K562 (cell line): ENCODE measurements around the gene SPIRE1. TPM values are rescaled to one million over a fixed set of nuclear protein-coding genes. Genes with fewer than 3 reads are reported as not detected.

Experiments used
- ARNT ChIP-seq, 2 experiments: fragments of 450-650 bp; IDR thresholded peaks; 2 replicates each; pipeline ENCODE4 v1.6.1; 2016; ENCODE audit warnings: mild to moderate bottlenecking in 1 of 2
- CBX8 ChIP-seq: fragments of 200-600 bp; sonication (generic); IDR thresholded peaks from 2 replicates; pipeline ENCODE4 v1.6.1; 2012; ENCODE audit warnings: borderline replicate concordance, mixed run types, low read depth, mild to moderate bottlenecking, moderate library complexity, mixed read lengths, low read length, control low read depth, inconsistent platforms; ENCODE audit not compliant: poor library complexity, severe bottlenecking; ENCODE audit errors: extremely low read depth
- FOXA1 ChIP-seq: fragments of 450-650 bp; IDR thresholded peaks from 2 replicates; pipeline ENCODE4 v1.6.1; 2016; ENCODE audit warnings: mild to moderate bottlenecking, borderline replicate concordance
- FOXA3 ChIP-seq, 2 experiments: fragments of 450-650 bp in 1 of 2; sonication (generic) in 1 of 2; formaldehyde crosslinking; IDR thresholded peaks in 1 of 2; conservative IDR thresholded peaks in 1 of 2; 2 replicates each; pipeline versions ENCODE4 v1.4.0 to v1.8.0; 2020 to 2022; ENCODE audit warnings: mild to moderate bottlenecking in 2 of 2, missing genetic modification reagents in 1 of 2
- NCOA1 ChIP-seq: fragments of 450-650 bp; IDR thresholded peaks from 2 replicates; pipeline ENCODE4 v1.6.1; 2016; ENCODE audit warnings: low read depth
- NFIC ChIP-seq: fragments of 450-650 bp; IDR thresholded peaks from 2 replicates; pipeline ENCODE4 v1.6.1; 2017; ENCODE audit warnings: mild to moderate bottlenecking, inconsistent platforms
- POLR2H ChIP-seq: IDR thresholded peaks from 2 replicates; pipeline ENCODE4 v1.6.1; 2016; ENCODE audit warnings: missing genetic modification characterization, low read depth, mild to moderate bottlenecking, control low read depth, missing compliant biosample characterization, moderate library complexity
- POLR3G ChIP-seq: IDR thresholded peaks from 2 replicates; pipeline ENCODE4 v1.6.1; 2011; ENCODE audit not compliant: insufficient read length, insufficient replicate concordance; ENCODE audit errors: extremely low read depth
- PYGO2 ChIP-seq: fragments of 450-650 bp; IDR thresholded peaks from 2 replicates; pipeline ENCODE4 v1.6.1; 2016; ENCODE audit warnings: mild to moderate bottlenecking, missing genetic modification characterization, moderate library complexity, missing compliant biosample characterization
- RBFOX2 ChIP-seq: fragments of 200-400 bp; formaldehyde crosslinking; IDR thresholded peaks from 2 replicates; pipeline ENCODE4 v1.6.1; 2017; ENCODE audit warnings: low read depth, mild to moderate bottlenecking, low read length, moderate library complexity
- SRSF9 ChIP-seq: fragments of 200-400 bp; formaldehyde crosslinking; IDR thresholded peaks from 2 replicates; pipeline ENCODE4 v1.6.1; 2017; ENCODE audit warnings: low read depth, low read length, borderline replicate concordance
- YY1 ChIP-seq, 3 experiments: IDR thresholded peaks; 2 replicates each; pipeline ENCODE4 v1.6.1; 2011; ENCODE audit warnings: low read length in 2 of 3, mild to moderate bottlenecking in 2 of 3, moderate library complexity in 2 of 3, borderline replicate concordance in 1 of 3, control low read depth in 1 of 3, low read depth in 1 of 3; ENCODE audit not compliant: insufficient read depth in 3 of 3, insufficient replicate concordance in 2 of 3, control insufficient read depth in 1 of 3, insufficient read length in 1 of 3; ENCODE audit errors: extremely low read depth in 1 of 3
- ZBTB7A ChIP-seq: IDR thresholded peaks from 2 replicates; pipeline ENCODE4 v1.6.1; 2011; ENCODE audit warnings: low read depth, mild to moderate bottlenecking, low read length, moderate library complexity, borderline replicate concordance; ENCODE audit not compliant: control insufficient read depth
- ZBTB8A ChIP-seq: fragments of 450-650 bp; IDR thresholded peaks from 2 replicates; pipeline ENCODE4 v1.6.1; 2018; ENCODE audit warnings: mild to moderate bottlenecking, moderate library complexity; ENCODE audit not compliant: partially characterized antibody
- polyA plus RNA-seq, 8 experiments: library from polyadenylated mRNA; depleted of rRNA in 4 of 8; stranded (reverse) in 5 of 8; unstranded in 3 of 8; fragments of >200 nt; fragmentation: Nextera tagmentation in 2 of 8; fragmentation: Illumina TruSeq in 1 of 8; extraction: Ambion mirVana in 2 of 8; extraction: Trizol in 1 of 8; gene quantifications; 2 replicates each; pipeline versions ENCODE4 v1.2.1 to v1.2.3, GENCODE V29; 2011 to 2014; ENCODE audit warnings: inconsistent platforms in 1 of 8, missing spikeins in 1 of 8
- total RNA-seq, 7 experiments: library from RNA; depleted of rRNA in 6 of 7; stranded (reverse); fragments of >200 nt in 6 of 7; fragmentation: Illumina TruSeq in 2 of 7; extraction: Trizol in 2 of 7; gene quantifications; 2 replicates each; pipeline versions ENCODE4 v1.2.1 to v1.2.3, GENCODE V29; 2011 to 2021; ENCODE audit warnings: low replicate concordance in 1 of 7
- TF ChIP-seq, protein P1 (sequence below), 2 experiments: IDR thresholded peaks; 2 replicates each; pipeline ENCODE4 v1.6.1; 2012; ENCODE audit warnings: improper control_type of control experiment in 2 of 2, low read depth in 2 of 2, low read length in 2 of 2, borderline replicate concordance in 1 of 2
- TF ChIP-seq, protein P2 (sequence below): sonication (generic); formaldehyde crosslinking; IDR thresholded peaks from 2 replicates; pipeline ENCODE4 v1.8.0; 2022; ENCODE audit warnings: mild to moderate bottlenecking, missing genetic modification reagents
- TF ChIP-seq, protein P3 (sequence below): IDR thresholded peaks from 2 replicates; pipeline ENCODE4 v1.6.1; 2014; ENCODE audit warnings: antibody characterized with exemption

Gene SPIRE1
- total and polyA plus RNA-seq, 9 of the 15 experiments (the other 6 are each of a cell fraction or from before 2014, with no cell fraction given) = 2.9 to 14.0 (median 10.2) TPM

DNA sequence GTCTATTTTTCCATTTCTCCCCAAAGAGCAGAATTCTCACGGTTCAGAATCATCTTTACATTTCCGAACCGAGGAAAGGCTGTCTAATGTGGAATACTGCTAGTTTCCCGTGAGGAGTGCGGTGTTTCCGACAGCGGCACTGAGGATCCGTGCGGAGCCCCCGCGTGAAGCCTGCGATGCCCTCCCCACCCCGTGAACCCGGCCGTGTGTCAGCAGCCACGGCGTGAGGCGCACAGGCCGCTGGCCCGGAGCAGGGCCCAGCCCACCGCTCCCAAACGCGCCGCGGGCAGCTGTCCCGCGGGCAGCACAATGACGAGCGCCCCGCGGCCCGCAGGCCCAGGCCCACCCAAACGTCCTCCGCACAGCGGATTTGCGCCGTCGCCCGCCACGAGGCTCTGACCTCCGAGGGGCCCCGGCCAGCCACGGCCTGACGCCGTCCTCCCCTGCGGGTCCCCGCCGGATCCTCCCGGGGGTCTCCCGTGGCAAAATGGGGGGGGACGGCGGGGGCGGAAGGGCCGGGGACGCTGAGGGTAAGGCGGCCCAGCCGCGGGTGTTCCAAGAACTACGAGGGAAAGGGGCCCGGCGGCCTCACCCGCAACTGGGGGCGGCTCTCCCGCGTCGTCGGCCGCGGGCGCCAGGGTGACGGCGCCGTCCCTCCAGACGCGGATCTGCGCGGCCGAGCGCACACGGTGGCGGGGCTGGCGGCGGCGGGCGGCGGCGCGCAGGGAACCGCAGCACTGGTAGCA, 796 bp downstream of the SPIRE1 start (continued):
- TF ChIP-seq, protein P1, sequence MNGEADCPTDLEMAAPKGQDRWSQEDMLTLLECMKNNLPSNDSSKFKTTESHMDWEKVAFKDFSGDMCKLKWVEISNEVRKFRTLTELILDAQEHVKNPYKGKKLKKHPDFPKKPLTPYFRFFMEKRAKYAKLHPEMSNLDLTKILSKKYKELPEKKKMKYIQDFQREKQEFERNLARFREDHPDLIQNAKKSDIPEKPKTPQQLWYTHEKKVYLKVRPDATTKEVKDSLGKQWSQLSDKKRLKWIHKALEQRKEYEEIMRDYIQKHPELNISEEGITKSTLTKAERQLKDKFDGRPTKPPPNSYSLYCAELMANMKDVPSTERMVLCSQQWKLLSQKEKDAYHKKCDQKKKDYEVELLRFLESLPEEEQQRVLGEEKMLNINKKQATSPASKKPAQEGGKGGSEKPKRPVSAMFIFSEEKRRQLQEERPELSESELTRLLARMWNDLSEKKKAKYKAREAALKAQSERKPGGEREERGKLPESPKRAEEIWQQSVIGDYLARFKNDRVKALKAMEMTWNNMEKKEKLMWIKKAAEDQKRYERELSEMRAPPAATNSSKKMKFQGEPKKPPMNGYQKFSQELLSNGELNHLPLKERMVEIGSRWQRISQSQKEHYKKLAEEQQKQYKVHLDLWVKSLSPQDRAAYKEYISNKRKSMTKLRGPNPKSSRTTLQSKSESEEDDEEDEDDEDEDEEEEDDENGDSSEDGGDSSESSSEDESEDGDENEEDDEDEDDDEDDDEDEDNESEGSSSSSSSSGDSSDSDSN (IDR thresholded peaks at IDR 0.05; ENCODE audit: borderline replicate concordance in 1 of 2, low read depth in 2 of 2, low read length in 2 of 2) = peak in 1 of 2 experiments; percentile 46; a peak in 2 of 4 replicates
- no peak for TF ChIP-seq PYGO2 (tag)
- peak; percentile 68 for TF ChIP-seq RBFOX2
- no peak for TF ChIP-seq FOXA1
- TF ChIP-seq POLR3G = no peak
- peak; percentile 56; the same call in 1 of the 2 replicates for TF ChIP-seq ZBTB7A
- no peak for TF ChIP-seq YY1 (IDR thresholded peaks at IDR 0.05; ENCODE audit: borderline replicate concordance in 1 of 3, control insufficient read depth in 1 of 3, extremely low read depth in 1 of 3, insufficient read depth in 3 of 3, insufficient read length in 1 of 3, insufficient replicate concordance in 2 of 3, low read depth in 1 of 3, low read length in 2 of 3)
- TF ChIP-seq NCOA1 = no peak
- TF ChIP-seq, protein P2, sequence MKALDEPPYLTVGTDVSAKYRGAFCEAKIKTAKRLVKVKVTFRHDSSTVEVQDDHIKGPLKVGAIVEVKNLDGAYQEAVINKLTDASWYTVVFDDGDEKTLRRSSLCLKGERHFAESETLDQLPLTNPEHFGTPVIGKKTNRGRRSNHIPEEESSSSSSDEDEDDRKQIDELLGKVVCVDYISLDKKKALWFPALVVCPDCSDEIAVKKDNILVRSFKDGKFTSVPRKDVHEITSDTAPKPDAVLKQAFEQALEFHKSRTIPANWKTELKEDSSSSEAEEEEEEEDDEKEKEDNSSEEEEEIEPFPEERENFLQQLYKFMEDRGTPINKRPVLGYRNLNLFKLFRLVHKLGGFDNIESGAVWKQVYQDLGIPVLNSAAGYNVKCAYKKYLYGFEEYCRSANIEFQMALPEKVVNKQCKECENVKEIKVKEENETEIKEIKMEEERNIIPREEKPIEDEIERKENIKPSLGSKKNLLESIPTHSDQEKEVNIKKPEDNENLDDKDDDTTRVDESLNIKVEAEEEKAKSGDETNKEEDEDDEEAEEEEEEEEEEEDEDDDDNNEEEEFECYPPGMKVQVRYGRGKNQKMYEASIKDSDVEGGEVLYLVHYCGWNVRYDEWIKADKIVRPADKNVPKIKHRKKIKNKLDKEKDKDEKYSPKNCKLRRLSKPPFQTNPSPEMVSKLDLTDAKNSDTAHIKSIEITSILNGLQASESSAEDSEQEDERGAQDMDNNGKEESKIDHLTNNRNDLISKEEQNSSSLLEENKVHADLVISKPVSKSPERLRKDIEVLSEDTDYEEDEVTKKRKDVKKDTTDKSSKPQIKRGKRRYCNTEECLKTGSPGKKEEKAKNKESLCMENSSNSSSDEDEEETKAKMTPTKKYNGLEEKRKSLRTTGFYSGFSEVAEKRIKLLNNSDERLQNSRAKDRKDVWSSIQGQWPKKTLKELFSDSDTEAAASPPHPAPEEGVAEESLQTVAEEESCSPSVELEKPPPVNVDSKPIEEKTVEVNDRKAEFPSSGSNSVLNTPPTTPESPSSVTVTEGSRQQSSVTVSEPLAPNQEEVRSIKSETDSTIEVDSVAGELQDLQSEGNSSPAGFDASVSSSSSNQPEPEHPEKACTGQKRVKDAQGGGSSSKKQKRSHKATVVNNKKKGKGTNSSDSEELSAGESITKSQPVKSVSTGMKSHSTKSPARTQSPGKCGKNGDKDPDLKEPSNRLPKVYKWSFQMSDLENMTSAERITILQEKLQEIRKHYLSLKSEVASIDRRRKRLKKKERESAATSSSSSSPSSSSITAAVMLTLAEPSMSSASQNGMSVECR (CRISPR knock-in tag) = no peak
- TF ChIP-seq FOXA3 (CRISPR knock-in tag; conservative IDR thresholded peaks at IDR 0.05 in 1 of 2, IDR thresholded peaks at IDR 0.05 in 1 of 2) = no peak
- no peak for TF ChIP-seq SRSF9
- TF ChIP-seq, protein P3, sequence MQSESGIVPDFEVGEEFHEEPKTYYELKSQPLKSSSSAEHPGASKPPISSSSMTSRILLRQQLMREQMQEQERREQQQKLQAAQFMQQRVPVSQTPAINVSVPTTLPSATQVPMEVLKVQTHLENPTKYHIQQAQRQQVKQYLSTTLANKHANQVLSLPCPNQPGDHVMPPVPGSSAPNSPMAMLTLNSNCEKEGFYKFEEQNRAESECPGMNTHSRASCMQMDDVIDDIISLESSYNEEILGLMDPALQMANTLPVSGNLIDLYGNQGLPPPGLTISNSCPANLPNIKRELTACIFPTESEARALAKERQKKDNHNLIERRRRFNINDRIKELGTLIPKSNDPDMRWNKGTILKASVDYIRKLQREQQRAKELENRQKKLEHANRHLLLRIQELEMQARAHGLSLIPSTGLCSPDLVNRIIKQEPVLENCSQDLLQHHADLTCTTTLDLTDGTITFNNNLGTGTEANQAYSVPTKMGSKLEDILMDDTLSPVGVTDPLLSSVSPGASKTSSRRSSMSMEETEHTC = no peak
- no peak for TF ChIP-seq CBX8
- no peak for TF ChIP-seq ARNT (IDR thresholded peaks at IDR 0.05)
- 0 out of 2 replicates have a peak, but pooled peaks have one; percentile 22 for TF ChIP-seq NFIC
- TF ChIP-seq ZBTB8A = no peak
- no peak for TF ChIP-seq POLR2H (tag)
